ENCODE measurements around the gene NDUFC1.

The NDUFC1 gene

GRCh38 chr4:139278485-139278884 is 23.8 kb downstream of the NDUFC1 start:
- Histone ChIP-seq H3K9me3 (ENCODE audit: control insufficient read depth, low read length) (no peaks in the 10 kb centered on the region), H3K27me3 (ENCODE audit: control insufficient read depth, insufficient read depth, low read length) (no peaks in the 10 kb centered on the region), H2AFZ (no peak overlapping the region), H3K9ac (no peak overlapping the region), H3K27ac (no peak overlapping the region), H3K4me2 (ENCODE audit: low read length) (no peak overlapping the region), H3K36me3 (ENCODE audit: control insufficient read depth, insufficient read depth, low read length) (no peaks in the 10 kb centered on the region), H3K79me2 (no peaks in the 10 kb centered on the region), H3K4me1 (no peaks in the 10 kb centered on the region), H3K4me3 (ENCODE audit: low read depth, low read length) (no peak overlapping the region)
- no peak for TF ChIP-seq CTCF (IDR thresholded peaks at IDR 0.05)

- Histone ChIP-seq H3K27ac (no peak overlapping the region), H3K27me3 (ENCODE audit: control insufficient read depth, insufficient read depth, low read length) (no peaks in the 10 kb centered on the region)
Observed at GRCh38 chr4:139275281-139275735, 27.0 kb downstream of the NDUFC1 start.

GRCh38 chr4:139274790-139275189 is 27.5 kb downstream of the NDUFC1 start:
- H3K27me3 ChIP-seq (ENCODE audit: control insufficient read depth, insufficient read depth, low read length): no peaks in the 10 kb centered on the region
- H3K4me2 ChIP-seq (ENCODE audit: low read length): no peak overlapping the region
- H3K79me2 ChIP-seq: no peaks in the 10 kb centered on the region
- no peaks in the 10 kb centered on the region for H3K36me3 ChIP-seq (ENCODE audit: control insufficient read depth, insufficient read depth, low read length)
- no peaks in the 10 kb centered on the region for H3K9me3 ChIP-seq (ENCODE audit: control insufficient read depth, low read length)
- H3K27ac ChIP-seq: no peak overlapping the region
- no peak for TF ChIP-seq CTCF (IDR thresholded peaks at IDR 0.05)
- H2AFZ ChIP-seq: no peak overlapping the region
- no peak overlapping the region for H3K4me3 ChIP-seq (ENCODE audit: low read depth, low read length)
- no peak overlapping the region for H3K9ac ChIP-seq
- H3K4me1 ChIP-seq: no peaks in the 10 kb centered on the region

More at GRCh38 chr4:139275281-139275735, 27.0 kb downstream of the NDUFC1 start:
- no peak overlapping the region for H3K4me2 ChIP-seq (ENCODE audit: low read length)
- no peak overlapping the region for H3K9ac ChIP-seq
- H3K4me3 ChIP-seq (ENCODE audit: low read depth, low read length): no peak overlapping the region
- no peaks in the 10 kb centered on the region for H3K9me3 ChIP-seq (ENCODE audit: control insufficient read depth, low read length)
- no peaks in the 10 kb centered on the region for H3K36me3 ChIP-seq (ENCODE audit: control insufficient read depth, insufficient read depth, low read length)
- TF ChIP-seq CTCF (IDR thresholded peaks at IDR 0.05): no peak
- H3K4me1 ChIP-seq: no peaks in the 10 kb centered on the region
- H3K79me2 ChIP-seq: no peaks in the 10 kb centered on the region
- no peak overlapping the region for H2AFZ ChIP-seq

GRCh38 chr4:139273835-139274234 is 28.4 kb downstream of the NDUFC1 start:
- Histone ChIP-seq H3K4me3 (ENCODE audit: low read depth, low read length) (no peak overlapping the region), H3K36me3 (ENCODE audit: control insufficient read depth, insufficient read depth, low read length) (no peaks in the 10 kb centered on the region), H3K4me1 (no peaks in the 10 kb centered on the region), H3K4me2 (ENCODE audit: low read length) (no peak overlapping the region), H2AFZ (no peak overlapping the region), H3K9ac (no peak overlapping the region), H3K27me3 (ENCODE audit: control insufficient read depth, insufficient read depth, low read length) (no peaks in the 10 kb centered on the region), H3K27ac (no peak overlapping the region), H3K79me2 (no peaks in the 10 kb centered on the region), H3K9me3 (ENCODE audit: control insufficient read depth, low read length) (no peaks in the 10 kb centered on the region)
- TF ChIP-seq CTCF (IDR thresholded peaks at IDR 0.05): no peak

GRCh38 chr4:139267301-139267700 is 35.0 kb downstream of the NDUFC1 start:
- Histone ChIP-seq H3K27ac (no peak overlapping the region), H2AFZ (no peak overlapping the region), H3K27me3 (ENCODE audit: control insufficient read depth, insufficient read depth, low read length) (no peaks in the 10 kb centered on the region), H3K4me3 (ENCODE audit: low read depth, low read length) (no peak overlapping the region), H3K9ac (no peak overlapping the region), H3K4me1 (no peaks in the 10 kb centered on the region), H3K36me3 (ENCODE audit: control insufficient read depth, insufficient read depth, low read length) (no peaks in the 10 kb centered on the region), H3K4me2 (ENCODE audit: low read length) (no peak overlapping the region), H3K79me2 (no peaks in the 10 kb centered on the region), H3K9me3 (ENCODE audit: control insufficient read depth, low read length) (no peaks in the 10 kb centered on the region)
- no peak for TF ChIP-seq CTCF (IDR thresholded peaks at IDR 0.05)
